Ishikawa (cell line): ENCODE data around the gene GLYATL1.

Experiments used
- CREB1 ChIP-seq: IDR thresholded peaks from 2 replicates; pipeline ENCODE4 v1.6.1; 2012; ENCODE audit warnings: low read depth
- EGR1 ChIP-seq: IDR thresholded peaks from 2 replicates; pipeline ENCODE4 v1.6.1; 2012
- EP300 ChIP-seq: IDR thresholded peaks from 2 replicates; pipeline ENCODE4 v1.6.1; 2012; ENCODE audit warnings: borderline replicate concordance
- MAX ChIP-seq: IDR thresholded peaks from 2 replicates; pipeline ENCODE4 v1.6.1; 2012
- REST ChIP-seq: IDR thresholded peaks from 2 replicates; pipeline ENCODE4 v1.6.1; 2012; ENCODE audit warnings: low read depth, mild to moderate bottlenecking
- YY1 ChIP-seq: IDR thresholded peaks from 2 replicates; pipeline ENCODE4 v1.6.1; 2012; ENCODE audit warnings: low read depth
- ZBTB7A ChIP-seq: IDR thresholded peaks from 2 replicates; pipeline ENCODE4 v1.6.1; 2012; ENCODE audit warnings: low read depth

GRCh38 chr11:58917159-58917783 is 22.0 kb upstream of the GLYATL1 start:
- TF ChIP-seq MAX (no peak), ZBTB7A (no peak), EP300 (no peak), YY1 (no peak), EGR1 (no peak), REST (no peak), CREB1 (no peak)
